ENCODE measurements around the gene SLC6A5.
A peak's percentile ranks its signal among the peaks of the same experiment; 100 is the strongest.

The SLC6A5 gene

DNA sequence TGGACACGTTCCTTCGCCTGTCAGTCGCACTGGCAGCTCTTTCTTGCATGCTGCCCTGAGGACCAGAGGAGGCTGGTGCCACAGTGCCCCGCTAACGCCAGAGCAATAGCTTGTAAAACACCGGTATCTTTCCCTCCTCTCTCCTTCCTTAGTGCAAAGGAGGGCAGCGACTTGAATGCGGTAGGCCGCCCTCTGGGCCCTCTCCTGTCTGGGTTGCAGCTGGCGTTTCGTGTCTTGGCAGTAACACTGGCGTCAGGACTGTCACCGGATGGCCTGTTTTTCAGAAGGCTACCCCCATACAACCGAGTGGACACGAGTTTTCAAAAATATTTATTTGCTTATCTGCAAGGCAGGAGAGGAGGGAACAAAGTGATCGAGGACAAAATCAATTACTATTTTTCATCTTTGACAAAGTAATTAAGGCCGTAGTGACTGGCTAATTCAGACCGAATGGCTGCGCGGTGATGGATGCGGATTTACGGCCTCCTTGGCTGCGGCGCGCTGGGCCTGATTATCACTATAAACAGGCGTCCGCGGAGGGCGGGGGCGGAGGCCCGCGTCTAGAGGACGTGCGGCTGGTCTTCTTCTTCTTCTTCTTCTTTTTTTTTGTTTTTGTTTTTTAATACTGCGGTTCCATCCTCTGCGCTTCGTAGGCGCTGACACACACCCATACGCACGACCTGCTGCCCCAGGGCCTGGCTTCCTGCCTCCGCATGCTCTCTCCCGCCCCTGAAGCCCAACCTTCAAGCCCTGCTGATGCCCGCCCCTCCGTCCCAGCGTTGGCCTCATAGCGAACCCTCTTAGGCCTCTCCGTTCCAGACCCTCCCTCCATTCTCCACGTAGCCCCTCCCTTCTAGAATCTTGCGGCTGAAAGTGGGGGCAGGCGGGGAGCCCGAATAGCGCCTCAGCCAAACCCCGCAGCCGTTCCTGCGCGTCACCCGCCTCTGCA is 2.9 kb upstream of the SLC6A5 start:
- DNase-seq (ENCODE audit: low read depth in 1 of 2, low spot score in 1 of 2): no peak

DNA sequence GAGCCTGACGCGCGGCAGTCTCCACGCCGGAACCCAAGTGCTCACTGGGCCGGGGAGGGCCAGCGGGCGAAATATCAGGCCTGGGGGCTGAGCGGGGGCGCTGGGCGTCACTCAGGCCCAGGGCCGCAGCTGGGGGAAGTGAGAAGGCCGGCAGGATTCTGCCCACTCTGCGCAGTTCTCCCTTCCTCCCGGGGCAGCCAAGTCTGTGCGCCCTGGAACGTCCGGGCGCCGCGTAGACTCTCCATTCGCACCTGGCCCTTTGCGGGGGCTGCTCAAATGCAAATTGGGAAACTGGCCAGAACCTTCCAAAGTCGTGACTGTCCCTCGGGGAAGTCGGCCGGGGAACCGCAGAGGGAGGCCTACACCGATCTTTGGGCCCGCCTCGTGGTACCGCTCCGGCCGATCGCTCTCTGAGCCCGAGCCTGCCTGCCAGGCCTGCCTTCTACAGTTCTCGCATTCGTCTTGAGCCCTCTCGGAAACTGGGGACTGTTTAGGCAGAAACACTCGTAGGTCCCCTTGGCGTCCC is 2.2 kb upstream of the SLC6A5 start:
- DNase-seq (ENCODE audit: low read depth in 1 of 2, low spot score in 1 of 2): no peak

DNA sequence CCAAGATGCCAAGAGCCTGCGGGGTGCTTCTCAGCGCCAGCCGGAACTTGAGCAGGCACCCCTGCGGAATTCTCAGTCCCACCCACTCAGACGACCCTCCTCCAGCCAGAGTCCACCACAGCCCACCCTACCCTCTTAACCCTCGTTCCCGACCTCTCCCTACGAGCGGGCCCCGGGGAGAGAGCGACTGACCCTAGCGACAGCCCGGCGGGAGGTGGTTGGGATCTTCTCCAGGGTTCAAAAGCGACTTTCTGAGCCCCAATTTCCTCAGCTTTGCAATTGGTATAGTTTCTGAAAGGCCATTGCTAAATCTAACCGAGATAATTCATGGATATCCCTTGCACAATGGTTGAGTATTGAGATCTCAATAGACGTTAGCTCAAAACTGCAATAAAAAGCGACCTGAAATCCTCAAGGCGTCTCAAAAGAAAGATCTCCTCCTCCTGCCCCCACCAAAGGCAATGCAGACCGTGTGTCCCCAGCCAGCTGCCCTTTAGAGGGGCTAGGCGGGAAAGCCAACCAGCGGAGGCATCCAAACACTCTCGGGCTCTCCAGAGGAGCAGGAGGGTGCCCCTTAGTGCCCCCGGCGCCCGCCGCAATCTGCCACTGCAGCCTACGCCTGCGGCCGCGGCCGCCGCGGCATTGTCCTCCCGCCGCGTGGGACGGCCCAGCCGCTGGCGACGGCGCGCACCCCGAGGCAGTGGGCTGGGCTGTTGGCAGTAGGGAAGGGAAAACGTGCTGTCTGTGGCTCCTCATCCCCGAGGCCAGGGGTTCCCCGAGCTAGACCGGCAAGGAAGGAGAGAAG is 1.5 kb upstream of the SLC6A5 start:
- no peak for DNase-seq (ENCODE audit: low read depth in 1 of 2, low spot score in 1 of 2)

DNA sequence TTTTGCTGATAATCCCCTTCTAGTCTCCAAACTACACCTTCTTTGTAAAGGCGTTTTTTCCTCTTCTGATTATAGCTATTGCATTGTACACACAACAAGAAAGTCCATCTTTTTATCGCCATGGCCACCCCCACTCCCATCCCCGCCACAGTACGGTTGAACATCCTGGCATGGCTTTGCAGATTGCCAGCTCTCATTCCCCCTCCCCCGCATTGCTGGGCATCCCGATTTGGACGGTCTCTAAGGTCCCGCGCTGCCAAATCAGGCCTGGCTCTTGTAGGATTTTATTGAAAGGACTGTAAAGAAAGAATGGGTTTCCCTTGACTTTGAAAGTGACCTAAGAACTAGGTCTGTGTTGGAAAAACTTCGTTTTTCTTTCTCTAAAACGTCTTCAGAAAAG is 916 bp upstream of the SLC6A5 start:
- no peak for DNase-seq (ENCODE audit: low read depth in 1 of 2, low spot score in 1 of 2)

DNA sequence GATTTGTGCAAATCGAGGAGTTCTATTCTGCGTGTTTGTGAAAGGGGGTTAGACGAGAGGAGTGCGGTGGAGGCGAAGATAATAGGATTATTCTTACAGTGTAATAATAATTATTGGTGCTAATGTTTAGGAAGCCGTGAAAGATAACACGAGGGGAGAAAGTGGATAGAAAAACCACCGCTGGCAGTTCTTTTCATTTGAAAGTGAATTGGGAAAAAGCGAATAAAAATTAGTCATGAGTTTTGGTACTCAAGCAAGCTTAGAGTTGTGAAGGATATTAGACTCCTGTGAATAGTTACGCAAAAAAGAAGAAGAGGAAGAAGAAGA is 575 bp downstream of the SLC6A5 start:
- no peak for DNase-seq (ENCODE audit: low read depth in 1 of 2, low spot score in 1 of 2)

DNA sequence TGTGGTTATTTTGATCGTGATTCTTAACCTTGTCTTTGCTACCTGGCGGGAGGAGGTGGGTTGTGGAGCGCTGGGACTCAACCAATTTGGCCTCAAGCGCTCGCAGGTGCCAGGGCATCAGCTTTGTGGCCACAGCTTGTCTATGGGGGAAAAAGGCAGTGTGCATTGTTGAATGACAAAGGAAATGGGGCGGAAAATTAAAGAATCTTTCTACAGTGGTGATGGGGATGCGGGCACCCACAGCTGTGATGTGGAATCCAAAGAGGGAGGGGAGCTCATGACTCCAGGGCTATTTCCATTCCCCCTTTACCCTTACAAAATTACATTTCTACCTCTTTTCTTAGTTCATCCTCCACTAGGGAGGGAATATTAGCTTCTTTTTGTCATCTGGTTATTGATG is 1.1 kb downstream of the SLC6A5 start:
- DNase-seq (ENCODE audit: low read depth in 1 of 2, low spot score in 1 of 2): no peak

DNA sequence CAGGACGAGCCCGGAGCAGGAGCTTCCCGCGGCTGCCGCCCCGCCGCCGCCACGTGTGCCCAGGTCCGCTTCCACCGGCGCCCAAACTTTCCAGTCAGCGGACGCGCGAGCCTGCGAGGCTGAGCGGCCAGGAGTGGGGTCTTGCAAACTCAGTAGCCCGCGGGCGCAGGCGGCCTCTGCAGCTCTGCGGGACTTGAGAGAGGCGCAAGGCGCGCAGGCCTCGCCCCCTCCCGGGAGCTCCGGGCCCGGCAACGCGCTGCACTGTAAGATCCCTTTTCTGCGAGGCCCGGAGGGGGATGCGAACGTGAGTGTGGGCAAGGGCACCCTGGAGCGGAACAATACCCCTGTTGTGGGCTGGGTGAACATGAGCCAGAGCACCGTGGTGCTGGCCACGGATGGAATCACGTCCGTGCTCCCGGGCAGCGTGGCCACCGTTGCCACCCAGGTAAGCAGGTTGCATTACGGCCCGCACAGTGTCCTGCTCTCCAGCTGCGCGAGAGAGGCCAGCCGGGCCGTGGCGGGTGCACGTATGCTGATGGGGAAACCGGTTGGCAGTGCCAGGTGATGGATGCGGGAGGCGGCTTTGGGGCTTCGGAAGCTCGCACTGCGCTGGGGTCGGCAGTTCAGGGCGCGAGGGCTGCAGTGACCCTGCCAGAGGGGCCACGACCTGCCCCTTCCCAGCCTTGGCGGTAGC is 2.0 kb downstream of the SLC6A5 start:
- no peak for DNase-seq (ENCODE audit: low read depth in 1 of 2, low spot score in 1 of 2)

DNA sequence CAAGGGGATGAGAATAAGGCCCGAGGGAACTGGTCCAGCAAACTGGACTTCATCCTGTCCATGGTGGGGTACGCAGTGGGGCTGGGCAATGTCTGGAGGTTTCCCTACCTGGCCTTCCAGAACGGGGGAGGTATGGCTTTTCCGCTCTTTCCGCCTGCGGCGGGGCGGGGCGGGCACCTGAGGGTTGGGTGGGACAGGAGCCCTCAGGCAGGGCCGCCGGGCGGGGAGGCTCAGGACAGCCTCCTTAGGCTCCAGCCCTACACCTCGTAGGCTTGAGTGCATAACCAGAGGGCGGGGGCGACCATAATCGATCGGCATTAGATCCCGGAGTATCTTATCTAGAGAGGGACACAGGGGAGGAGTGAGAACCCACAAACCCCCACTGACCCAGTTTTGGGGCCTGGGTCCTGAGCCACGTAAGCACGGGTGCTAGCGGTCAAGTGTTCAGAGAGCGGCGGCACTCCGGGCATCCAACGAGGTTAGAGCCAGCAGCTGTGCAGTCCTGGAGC is 4.9 kb downstream of the SLC6A5 start:
- no peak for DNase-seq (ENCODE audit: low read depth in 1 of 2, low spot score in 1 of 2)

DNA sequence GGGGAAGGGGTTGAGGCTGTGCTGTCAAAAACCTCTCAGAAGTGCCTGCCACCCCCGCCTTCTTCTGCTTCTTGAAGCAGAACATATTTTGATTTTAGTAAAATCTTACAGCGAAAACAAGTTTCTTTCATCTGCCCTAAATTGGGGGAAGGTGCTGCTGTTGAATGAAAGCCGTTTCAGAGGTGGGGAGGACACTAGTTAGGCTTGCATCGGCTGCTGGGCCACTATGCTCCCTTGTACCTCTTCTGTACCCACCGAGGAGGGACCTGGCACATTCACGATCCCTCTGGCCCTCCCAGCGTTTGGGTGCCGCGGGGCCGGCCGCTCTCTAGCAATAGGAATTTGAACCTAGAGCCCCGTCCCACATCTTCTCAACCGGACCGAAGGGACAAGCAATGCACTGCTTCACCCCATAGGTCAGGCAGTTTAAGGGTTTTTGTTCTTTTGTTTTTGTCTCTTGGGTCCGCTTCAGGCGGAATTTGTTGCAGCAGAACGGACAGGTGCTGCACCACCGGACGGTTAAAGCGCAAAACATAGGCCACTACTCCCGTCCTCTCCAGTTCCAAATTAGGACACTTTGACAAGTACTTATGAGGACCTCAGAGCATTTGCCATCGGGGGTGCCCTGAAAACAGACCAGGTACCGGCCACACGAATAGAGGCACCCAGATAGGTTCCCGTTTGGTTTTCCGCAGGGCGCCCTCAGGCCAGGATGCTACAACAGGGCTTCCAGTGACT is 5.6 kb downstream of the SLC6A5 start:
- DNase-seq (ENCODE audit: low read depth in 1 of 2, low spot score in 1 of 2): no peak

DNA sequence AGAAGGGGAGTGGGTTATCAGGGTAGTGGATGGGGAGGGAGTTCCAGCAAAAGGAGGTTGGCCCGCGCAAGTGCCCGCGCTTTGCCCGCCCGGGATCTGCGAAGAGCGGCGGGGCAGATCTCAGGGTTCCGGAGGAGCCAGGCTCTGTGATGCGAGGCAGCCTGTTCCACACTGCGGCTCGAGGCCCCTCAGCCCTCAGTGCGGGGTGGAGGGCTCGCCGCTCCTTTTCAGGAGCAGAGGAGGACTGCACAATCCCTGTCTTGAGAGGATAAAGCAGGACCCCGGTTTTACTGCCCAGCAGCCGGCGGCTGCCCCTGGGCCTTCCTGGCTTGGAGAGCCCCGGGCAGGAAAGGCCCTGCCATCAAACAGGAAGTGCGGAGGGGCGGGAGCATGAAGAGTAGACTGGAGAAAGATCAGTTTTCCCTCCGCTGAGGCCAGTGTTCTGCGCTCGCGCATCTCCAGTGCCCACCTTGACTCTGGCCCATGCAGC is 6.2 kb downstream of the SLC6A5 start:
- DNase-seq (ENCODE audit: low read depth in 1 of 2, low spot score in 1 of 2): no peak

DNA sequence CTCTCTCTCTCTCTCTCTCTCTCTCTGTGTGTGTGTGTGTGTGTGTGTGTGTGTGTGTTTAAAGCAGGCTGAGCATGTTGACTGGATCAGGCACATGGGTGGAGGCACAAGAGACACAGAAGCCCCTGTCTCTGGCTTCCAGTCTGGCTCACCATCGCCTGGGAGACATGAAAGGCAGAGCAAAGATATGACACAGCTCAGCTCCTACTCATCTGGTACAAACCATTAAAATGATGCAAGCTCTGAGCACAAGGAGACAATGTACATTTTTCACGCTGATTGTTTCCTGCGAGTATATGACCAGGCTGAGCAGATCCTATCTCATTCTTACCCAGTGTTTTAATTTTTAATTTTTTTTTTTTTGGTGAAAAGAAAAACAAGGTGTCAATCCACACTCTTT is 9.5 kb downstream of the SLC6A5 start:
- no peak for DNase-seq (ENCODE audit: low read depth in 1 of 2, low spot score in 1 of 2)

DNA sequence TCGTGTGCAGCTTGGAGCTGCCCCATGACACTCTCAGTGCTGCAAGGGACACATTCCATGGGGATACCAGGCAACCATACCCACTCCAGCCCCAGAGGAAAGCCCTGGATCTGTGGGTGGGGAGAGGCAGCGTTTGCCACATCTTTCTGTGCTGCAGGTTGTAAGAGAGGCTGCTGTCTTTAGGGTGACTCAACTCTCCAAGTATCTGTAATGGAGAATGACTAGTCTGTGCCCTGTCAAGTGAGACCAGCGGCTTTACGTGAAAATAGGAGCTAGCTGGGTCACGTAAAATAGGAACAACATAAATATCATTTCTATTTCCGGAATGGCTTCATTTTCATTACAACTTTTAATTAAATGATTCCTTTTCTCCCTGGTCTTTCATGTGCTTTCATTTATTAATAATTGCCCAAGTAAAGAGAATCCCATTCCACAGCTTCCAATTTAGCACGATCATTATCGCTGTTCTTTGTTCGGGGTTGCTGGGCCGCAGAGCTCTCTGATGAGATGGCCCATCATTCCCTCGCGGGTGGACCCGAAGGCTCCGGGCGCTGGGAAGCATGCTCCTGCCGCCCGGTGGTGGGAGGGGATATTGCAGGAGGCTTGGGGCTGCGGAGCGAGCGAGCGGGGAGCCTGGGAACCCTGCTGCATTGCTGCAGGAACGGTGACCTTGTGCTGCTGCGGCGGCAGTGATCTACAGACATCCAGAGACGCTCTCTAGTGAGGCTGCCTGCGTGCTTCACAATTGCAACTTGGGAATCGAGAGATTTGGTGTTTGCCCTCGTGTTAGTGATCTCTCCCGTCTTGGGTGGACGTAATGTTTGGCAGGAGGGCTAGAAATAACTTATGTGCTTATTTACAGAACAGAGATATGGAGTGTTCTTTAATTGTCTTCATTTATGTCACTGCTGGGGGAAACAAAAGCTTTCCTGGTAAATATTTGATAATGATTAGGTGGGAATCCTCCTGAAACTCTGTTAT is 10.6 kb downstream of the SLC6A5 start:
- DNase-seq (ENCODE audit: low read depth in 1 of 2, low spot score in 1 of 2): peak in 1 of 2 donors; percentile 40

DNA sequence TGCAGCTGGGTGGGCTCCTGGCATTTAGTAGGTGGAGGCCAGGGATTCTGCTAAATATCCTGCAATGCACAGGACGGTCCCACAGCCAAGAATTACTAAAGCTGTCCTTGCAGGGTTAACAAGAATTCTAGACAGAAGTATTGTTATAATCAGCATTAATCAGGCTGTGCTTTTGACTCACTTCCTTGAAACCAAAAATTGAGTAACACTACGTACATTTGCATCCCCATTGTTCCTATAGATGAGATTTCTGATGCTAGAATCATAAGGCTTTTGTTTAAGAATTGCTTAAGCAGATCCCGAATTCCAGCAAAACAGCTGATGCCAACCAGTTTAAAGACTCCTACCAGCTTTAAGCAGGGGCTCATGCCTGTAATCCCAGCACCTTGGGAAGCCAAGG is 11.4 kb downstream of the SLC6A5 start:
- no peak for DNase-seq (ENCODE audit: low read depth in 1 of 2, low spot score in 1 of 2)

DNA sequence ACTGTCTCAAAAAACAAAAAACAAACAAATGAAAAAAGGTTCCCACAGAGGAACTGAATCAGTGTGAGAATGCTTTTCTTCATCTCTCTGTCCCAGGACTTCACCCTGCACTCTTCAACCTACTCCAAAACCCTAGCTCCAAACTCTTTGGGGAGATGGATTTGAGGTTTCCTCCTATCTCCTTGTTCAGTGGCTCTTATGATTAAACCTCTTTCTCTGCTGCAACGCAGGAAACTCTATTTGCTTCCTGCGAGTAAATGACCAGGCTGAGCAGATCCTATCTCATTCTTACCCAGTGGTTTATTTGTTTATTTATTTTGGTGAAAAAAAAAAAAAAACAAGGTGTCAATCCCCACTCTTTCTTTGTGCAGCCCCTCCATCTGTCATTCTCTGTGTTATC is 12.0 kb downstream of the SLC6A5 start:
- DNase-seq (ENCODE audit: low read depth in 1 of 2, low spot score in 1 of 2): no peak

DNA sequence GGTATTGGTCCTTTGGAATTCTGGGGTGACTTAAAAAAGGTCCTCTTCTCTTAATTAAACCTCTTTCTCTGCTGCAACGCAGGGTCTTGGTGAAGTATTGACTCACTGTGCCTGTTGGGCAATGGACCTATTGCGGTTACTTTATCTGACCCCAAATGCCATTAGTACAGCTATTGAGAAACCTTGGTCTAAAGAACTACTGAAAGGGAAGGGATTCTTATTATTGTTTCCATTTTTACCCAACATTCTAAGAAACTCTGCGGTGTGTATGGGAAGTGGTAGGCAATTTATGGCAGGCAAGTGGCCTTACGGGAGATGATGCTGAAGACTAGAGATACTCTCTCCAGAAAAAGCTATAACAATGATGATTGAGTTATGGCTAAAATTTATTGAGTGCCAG is 12.5 kb downstream of the SLC6A5 start:
- no peak for DNase-seq (ENCODE audit: low read depth in 1 of 2, low spot score in 1 of 2)

DNA sequence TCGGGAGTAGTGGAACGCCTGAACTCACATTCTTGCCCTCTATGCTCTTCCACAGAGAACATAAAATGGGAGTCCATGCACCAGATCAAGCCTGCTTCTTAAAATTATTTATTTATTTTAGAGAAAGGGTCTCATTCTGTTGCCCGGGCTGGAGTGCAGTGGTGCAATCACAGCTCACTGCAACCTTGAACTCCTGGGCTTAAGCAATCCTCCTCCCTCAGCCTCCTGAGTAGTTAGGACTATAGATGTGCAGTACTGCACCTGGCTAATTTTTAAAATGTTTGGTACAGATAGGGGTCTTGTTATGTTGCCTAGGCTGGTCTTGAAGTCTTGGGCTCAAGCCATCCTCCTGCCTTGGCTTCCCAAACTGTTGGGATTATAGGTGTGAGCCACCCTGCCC is 13.0 kb downstream of the SLC6A5 start:
- no peak for DNase-seq (ENCODE audit: low read depth in 1 of 2, low spot score in 1 of 2)

DNA sequence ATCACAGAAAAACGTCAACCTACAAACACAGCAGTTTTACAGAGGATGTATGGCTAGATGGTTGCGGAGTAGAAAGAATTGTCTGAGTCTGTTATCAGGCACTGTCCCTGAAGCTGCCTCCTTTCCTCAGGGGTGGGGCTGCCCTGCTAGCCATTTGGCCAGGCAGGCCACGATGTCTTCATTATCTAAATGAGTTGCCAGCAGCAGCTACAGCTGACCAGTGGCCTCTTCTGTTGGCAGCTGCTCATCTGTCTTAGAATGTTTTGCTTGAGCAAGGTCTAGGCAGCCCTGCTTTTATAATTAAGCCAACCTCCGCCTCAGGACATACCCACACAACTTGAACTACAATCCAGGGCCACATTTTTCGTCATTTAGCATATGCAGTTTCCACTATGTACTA is 17.5 kb downstream of the SLC6A5 start:
- no peak for DNase-seq (ENCODE audit: low read depth in 1 of 2, low spot score in 1 of 2)

DNA sequence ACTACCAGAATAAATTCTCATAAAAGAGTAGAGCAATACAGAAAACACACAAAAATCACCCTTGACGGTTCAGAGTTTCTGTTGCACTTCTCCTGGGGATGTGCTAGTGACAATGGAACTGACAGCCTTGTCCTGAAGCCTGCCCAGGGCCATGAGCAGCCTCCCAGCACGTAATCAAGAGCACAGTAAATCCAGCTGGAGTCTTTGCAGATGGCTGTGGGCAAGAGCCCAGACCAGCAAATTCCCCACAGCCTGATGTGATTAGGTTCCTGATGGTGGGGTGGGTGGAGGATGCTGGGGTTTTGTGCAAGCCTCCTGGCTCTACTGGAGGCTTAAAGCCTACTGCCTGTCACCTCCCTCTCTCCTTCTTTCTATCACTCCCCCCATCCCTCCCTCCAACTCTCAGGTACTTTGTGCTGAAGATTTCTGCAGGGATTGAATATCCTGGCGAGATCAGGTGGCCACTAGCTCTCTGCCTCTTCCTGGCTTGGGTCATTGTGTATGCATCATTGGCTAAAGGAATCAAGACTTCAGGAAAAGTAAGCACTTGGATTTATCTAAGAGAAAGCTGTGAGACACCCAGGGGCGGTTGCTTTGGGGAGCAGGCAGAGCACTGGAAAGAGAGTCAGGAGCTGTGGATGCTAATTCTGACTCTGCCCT is 18.1 kb downstream of the SLC6A5 start:
- no peak for DNase-seq (ENCODE audit: low read depth in 1 of 2, low spot score in 1 of 2)

DNA sequence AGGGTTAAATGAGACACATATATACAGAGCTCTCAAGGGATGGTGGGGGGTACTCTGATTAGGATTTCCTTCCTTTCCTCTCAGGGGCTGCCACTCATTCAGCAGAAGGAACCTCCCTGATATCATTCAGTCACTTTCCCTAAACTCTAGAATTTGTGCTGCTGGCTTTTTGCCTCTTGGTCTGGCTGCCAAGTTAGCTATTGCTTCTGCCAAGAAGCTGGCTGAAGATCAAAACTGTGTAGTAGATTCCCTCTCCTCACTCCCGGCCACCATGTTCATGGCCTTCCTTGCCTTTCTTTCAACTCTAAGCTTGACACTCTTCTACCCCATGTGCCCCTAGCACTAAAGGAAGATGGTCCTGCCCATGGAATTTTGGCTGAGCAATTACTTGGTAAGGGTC is 18.7 kb downstream of the SLC6A5 start:
- no peak for DNase-seq (ENCODE audit: low read depth in 1 of 2, low spot score in 1 of 2)

Data from stimulated activated CD4-positive, alpha-beta T cell treated with anti-CD3 and anti-CD28 coated beads, Interleukin-15, amount 100 ng/mL, for 1 hour (primary cell).